Loucy (cell line): Measurements from ENCODE around the gene SCRT2.

Source experiments
- H2AFZ ChIP-seq: fragments of 200-600 bp; sonication (generic); 2 replicates; pipeline ENCODE4 v1.6.0; 2016; ENCODE audit warnings: antibody characterized with exemption, mild to moderate bottlenecking, low read length, moderate library complexity
- H3F3A ChIP-seq: fragments of 200-600 bp; 2 replicates; pipeline ENCODE4 v1.6.0; 2016; ENCODE audit warnings: antibody characterized with exemption, low read depth, mild to moderate bottlenecking
- H3K27me3 ChIP-seq: fragments of 200-600 bp; sonication (generic); 2 replicates; pipeline ENCODE4 v1.6.1; 2014; ENCODE audit warnings: low read length, mild to moderate bottlenecking; ENCODE audit not compliant: insufficient read depth, poor library complexity, severe bottlenecking
- H3K36me3 ChIP-seq: fragments of 200-600 bp; sonication (generic); 2 replicates; pipeline ENCODE4 v1.6.1; 2016; ENCODE audit warnings: low read length; ENCODE audit not compliant: insufficient read depth
- H3K4me1 ChIP-seq: fragments of 200-600 bp; sonication (generic); 2 replicates; pipeline ENCODE4 v1.5.1; 2014; ENCODE audit warnings: low read length, mild to moderate bottlenecking; ENCODE audit not compliant: insufficient read depth, poor library complexity, severe bottlenecking
- H3K4me2 ChIP-seq: fragments of 200-600 bp; sonication (generic); 2 replicates; pipeline ENCODE4 v1.6.0; 2014; ENCODE audit warnings: antibody characterized with exemption, low read length, low read depth, mild to moderate bottlenecking; ENCODE audit not compliant: poor library complexity, severe bottlenecking
- H3K4me3 ChIP-seq: fragments of 200-600 bp; sonication (generic); 2 replicates; pipeline ENCODE4 v1.5.1; 2014; ENCODE audit warnings: low read length, mild to moderate bottlenecking, mixed read lengths; ENCODE audit not compliant: poor library complexity, severe bottlenecking
- H3K79me2 ChIP-seq: fragments of 200-600 bp; sonication (generic); 2 replicates; pipeline ENCODE4 v1.6.1; 2014; ENCODE audit warnings: low read length; ENCODE audit not compliant: insufficient read depth
- H3K9ac ChIP-seq: fragments of 200-600 bp; sonication (generic); 2 replicates; pipeline ENCODE4 v1.6.0; 2014; ENCODE audit warnings: mild to moderate bottlenecking, low read depth, low read length, moderate library complexity; ENCODE audit not compliant: poor library complexity, severe bottlenecking
- H3K9me2 ChIP-seq: fragments of 200-600 bp; sonication (generic); replicated peaks from 2 replicates; pipeline ENCODE4 v1.6.1; 2016; ENCODE audit warnings: low read depth, low read length, mixed read lengths
- H3K9me3 ChIP-seq: fragments of 200-600 bp; sonication (generic); 2 replicates; pipeline ENCODE4 v1.6.1; 2014; ENCODE audit warnings: mild to moderate bottlenecking, antibody characterized with exemption, low read length, low read depth; ENCODE audit not compliant: insufficient read depth
- H4K20me1 ChIP-seq: fragments of 200-600 bp; sonication (generic); 2 replicates; pipeline ENCODE4 v1.6.0; 2014; ENCODE audit warnings: antibody characterized with exemption, low read length, mild to moderate bottlenecking; ENCODE audit not compliant: insufficient read depth, poor library complexity, severe bottlenecking
- EZH2phosphoT487 ChIP-seq: fragments of 200-600 bp; IDR thresholded peaks from 2 replicates; pipeline ENCODE4 v1.6.1; 2018; ENCODE audit warnings: antibody characterized with exemption, mild to moderate bottlenecking, moderate library complexity, borderline replicate concordance
- TF ChIP-seq, protein P1 (sequence below): fragments of 200-600 bp; sonication (generic); conservative IDR thresholded peaks from 2 replicates; pipeline ENCODE4 v1.5.1; 2014; ENCODE audit warnings: mild to moderate bottlenecking, antibody characterized with exemption, low read length

The SCRT2 gene

DNA sequence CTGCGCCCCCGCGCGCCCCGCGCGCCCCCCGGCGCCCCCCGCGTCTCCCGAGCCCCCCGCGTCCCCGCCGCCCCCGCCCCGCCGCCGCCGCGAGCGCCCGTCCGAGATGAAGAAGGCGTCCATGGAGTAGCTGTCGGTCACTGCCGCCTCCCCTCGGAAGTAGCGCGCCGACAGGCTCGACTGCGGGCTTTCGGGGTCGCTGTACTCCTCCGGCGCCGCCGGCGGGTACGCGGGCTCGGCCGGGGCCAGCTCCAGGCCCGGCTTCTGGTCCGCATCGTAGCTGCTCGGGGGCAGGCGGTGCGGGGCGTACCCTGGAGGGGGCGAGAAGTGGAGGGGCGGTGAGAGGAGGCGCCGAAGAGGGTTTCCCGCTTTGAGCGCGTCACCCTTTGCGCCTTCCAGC lies 11.5 kb downstream of the SCRT2 start:
- Histone ChIP-seq H3K9me2 (no peaks in the 10 kb centered on the region), H3K36me3 (no peaks in the 10 kb centered on the region), H3K4me2 (no peak overlapping the region), H3F3A (no peaks in the 10 kb centered on the region), H3K4me1 (peaks cover 8% of the 10 kb centered on the region), H3K79me2 (no peaks in the 10 kb centered on the region), H4K20me1 (no peaks in the 10 kb centered on the region), H3K9ac (no peak overlapping the region), H3K4me3 (no peak overlapping the region), H2AFZ (no peak overlapping the region), H3K9me3 (no peaks in the 10 kb centered on the region), H3K27me3 (no peaks in the 10 kb centered on the region)
- TF ChIP-seq, protein P1, sequence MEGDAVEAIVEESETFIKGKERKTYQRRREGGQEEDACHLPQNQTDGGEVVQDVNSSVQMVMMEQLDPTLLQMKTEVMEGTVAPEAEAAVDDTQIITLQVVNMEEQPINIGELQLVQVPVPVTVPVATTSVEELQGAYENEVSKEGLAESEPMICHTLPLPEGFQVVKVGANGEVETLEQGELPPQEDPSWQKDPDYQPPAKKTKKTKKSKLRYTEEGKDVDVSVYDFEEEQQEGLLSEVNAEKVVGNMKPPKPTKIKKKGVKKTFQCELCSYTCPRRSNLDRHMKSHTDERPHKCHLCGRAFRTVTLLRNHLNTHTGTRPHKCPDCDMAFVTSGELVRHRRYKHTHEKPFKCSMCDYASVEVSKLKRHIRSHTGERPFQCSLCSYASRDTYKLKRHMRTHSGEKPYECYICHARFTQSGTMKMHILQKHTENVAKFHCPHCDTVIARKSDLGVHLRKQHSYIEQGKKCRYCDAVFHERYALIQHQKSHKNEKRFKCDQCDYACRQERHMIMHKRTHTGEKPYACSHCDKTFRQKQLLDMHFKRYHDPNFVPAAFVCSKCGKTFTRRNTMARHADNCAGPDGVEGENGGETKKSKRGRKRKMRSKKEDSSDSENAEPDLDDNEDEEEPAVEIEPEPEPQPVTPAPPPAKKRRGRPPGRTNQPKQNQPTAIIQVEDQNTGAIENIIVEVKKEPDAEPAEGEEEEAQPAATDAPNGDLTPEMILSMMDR = no peak
- TF ChIP-seq EZH2phosphoT487 = no peak

DNA sequence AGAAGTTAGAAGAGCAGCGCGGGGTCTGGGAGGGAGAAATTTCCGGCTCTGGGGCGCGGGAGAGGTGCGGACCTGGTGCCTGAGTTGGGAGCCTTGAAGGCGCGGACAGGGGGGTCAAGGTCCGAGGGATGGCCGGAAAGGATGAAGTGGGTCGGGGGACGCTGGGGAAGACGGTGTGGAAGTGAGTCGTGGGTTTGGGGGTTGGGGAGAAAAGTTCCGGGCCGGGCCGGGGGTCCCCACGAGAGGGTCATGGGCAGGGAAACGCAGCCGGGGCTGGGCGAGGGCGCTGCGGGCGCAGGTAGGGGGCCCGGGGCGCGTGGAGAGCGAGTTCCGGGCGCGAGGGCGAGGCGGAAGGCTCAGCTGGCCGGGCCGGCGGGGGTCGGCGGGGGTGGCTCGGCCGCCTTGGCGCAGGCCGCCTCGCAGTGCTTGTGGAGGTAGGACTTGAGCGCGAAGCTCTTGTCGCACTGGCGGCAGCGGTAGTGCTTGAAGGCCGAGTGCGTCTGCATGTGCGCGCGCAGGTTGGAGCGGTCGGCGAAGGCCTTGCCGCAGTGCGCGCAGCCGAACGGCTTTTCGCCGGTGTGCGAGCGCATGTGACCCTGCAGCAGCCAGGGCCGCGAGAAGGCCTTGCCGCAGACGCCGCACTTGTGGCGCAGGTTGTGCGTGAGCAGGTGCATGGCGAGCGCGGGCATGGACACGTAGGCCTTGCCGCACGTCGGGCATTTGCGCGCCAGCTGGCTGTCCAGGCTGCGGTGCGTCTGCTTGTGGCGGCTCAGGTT lies 12.1 kb downstream of the SCRT2 start:
- Histone ChIP-seq H3K36me3 (no peaks in the 10 kb centered on the region), H3K9me3 (no peaks in the 10 kb centered on the region), H3K79me2 (no peaks in the 10 kb centered on the region), H3K9me2 (no peaks in the 10 kb centered on the region), H3K4me3 (no peak overlapping the region), H3K4me1 (peaks cover 8% of the 10 kb centered on the region), H3K9ac (no peak overlapping the region), H4K20me1 (no peaks in the 10 kb centered on the region), H3K27me3 (no peaks in the 10 kb centered on the region), H3K4me2 (no peak overlapping the region), H2AFZ (no peak overlapping the region), H3F3A (no peaks in the 10 kb centered on the region)
- TF ChIP-seq, protein P1 = no peak
- TF ChIP-seq EZH2phosphoT487 = no peak

DNA sequence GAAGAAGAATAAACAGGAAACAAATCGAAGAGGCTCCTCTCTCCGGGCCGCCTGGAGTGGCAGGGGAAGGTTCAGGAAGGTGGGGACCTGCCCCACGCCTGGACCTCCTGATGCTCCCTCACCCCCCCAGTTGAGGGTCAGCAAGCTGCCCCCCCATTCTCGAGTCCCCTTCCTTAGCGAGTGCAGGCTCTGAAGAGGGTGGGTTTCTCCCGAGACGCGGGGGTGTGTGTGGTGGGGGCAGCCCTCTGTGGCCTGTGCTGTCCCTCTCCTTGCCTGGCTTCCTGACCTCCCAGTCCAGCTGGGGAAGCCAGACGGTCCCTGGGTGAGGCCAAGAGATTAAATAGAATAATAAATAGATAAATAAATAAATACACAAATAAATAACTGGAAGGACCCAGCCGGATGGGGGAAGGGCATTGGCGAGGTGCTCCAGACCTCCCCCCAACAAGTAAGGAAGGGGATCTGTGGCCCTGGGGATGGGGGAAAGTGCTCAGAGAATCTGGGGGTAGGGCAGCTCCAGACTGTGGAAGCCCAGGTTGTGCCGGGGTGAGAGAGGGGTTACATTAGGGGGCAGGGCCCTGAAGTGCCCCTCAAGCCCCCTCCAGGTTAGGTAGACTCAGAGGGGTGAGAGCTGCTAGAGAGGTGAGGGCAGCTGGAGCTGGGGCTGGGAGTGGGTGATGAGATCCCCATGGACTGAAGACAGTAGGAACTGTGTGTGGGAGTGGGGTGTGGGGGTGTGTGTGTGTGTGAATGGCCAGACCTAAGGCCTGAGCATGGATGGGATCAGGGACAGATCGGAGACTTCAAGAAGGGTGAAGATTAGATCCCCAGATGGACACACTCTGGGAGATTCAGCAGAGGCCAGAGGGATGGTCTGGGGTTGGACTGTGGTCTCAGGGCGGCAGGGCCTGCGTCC lies 13.1 kb downstream of the SCRT2 start:
- no peaks in the 10 kb centered on the region for H3K36me3 ChIP-seq

More for the DNA sequence above, 13.1 kb downstream of the SCRT2 start:
- no peaks in the 10 kb centered on the region for H3F3A ChIP-seq
- H3K9me2 ChIP-seq = no peaks in the 10 kb centered on the region
- H3K4me1 ChIP-seq = peaks cover 8% of the 10 kb centered on the region
- no peak overlapping the region for H3K4me3 ChIP-seq
- H3K9ac ChIP-seq = no peak overlapping the region
- H3K4me2 ChIP-seq = no peak overlapping the region
- H3K9me3 ChIP-seq = no peaks in the 10 kb centered on the region
- H2AFZ ChIP-seq = no peak overlapping the region
- no peaks in the 10 kb centered on the region for H4K20me1 ChIP-seq
- H3K27me3 ChIP-seq = no peaks in the 10 kb centered on the region
- no peaks in the 10 kb centered on the region for H3K79me2 ChIP-seq
- TF ChIP-seq, protein P1 = no peak
- no peak for TF ChIP-seq EZH2phosphoT487
